Fibroblast of lung (primary cell): ENCODE data around the gene CMIP. TPM values are rescaled to one million over a fixed set of nuclear protein-coding genes. Genes with fewer than 3 reads are reported as not detected.

Experiments
- DNase-seq, 2 donors: peaks; one replicate each; pipeline versions ENCODE4 v3.0.0 to v3.0.0-alpha.2; 2010; ENCODE audit warnings: low read depth in 2 of 2
- H2AFZ ChIP-seq: 2 replicates; pipeline ENCODE4 v1.5.1; 2012; ENCODE audit warnings: low read length, control low read depth, inconsistent platforms
- H3K27ac ChIP-seq: 2 replicates; pipeline ENCODE4 v1.5.1; 2011; ENCODE audit warnings: low read length, control low read depth; ENCODE audit not compliant: insufficient read depth
- H3K27me3 ChIP-seq: 2 replicates; pipeline ENCODE4 v1.5.1; 2011; ENCODE audit warnings: mild to moderate bottlenecking, low read length; ENCODE audit not compliant: control insufficient read depth, insufficient read depth
- H3K36me3 ChIP-seq: 2 replicates; pipeline ENCODE4 v1.5.1; 2011; ENCODE audit warnings: low read length; ENCODE audit not compliant: control insufficient read depth, insufficient read depth
- H3K4me1 ChIP-seq: 2 replicates; pipeline ENCODE4 v1.5.1; 2011; ENCODE audit warnings: low read length; ENCODE audit not compliant: control insufficient read depth, insufficient read depth; ENCODE audit errors: extremely low read depth
- H3K4me2 ChIP-seq: 2 replicates; pipeline ENCODE4 v1.5.1; 2011; ENCODE audit warnings: low read length, control low read depth; ENCODE audit not compliant: insufficient read depth; ENCODE audit errors: extremely low read depth
- H3K4me3 ChIP-seq, 4 experiments: fragments of 200-600 bp in 1 of 4; sonication (generic) in 1 of 4; replicated peaks in 1 of 4; 2 replicates each; pipeline ENCODE4 v1.5.1; 2011 to 2016; ENCODE audit warnings: low read length in 4 of 4, low read depth in 3 of 4, mild to moderate bottlenecking in 3 of 4, control low read depth in 2 of 4, inconsistent platforms in 1 of 4, mixed read lengths in 1 of 4; ENCODE audit not compliant: insufficient read depth in 1 of 4; ENCODE audit errors: control extremely low read depth in 1 of 4
- H3K79me2 ChIP-seq: 2 replicates; pipeline ENCODE4 v1.5.1; 2012; ENCODE audit warnings: mild to moderate bottlenecking, low read length, inconsistent platforms; ENCODE audit not compliant: control insufficient read depth, insufficient read depth
- H3K9ac ChIP-seq: 2 replicates; pipeline ENCODE4 v1.5.1; 2011; ENCODE audit warnings: mild to moderate bottlenecking, low read length, control low read depth; ENCODE audit not compliant: insufficient read depth
- H3K9me3 ChIP-seq: 2 replicates; pipeline ENCODE4 v1.5.1; 2012; ENCODE audit warnings: low read depth, low read length; ENCODE audit not compliant: control insufficient read depth, insufficient read depth
- H4K20me1 ChIP-seq: 2 replicates; pipeline ENCODE4 v1.5.1; 2011; ENCODE audit warnings: low read length; ENCODE audit not compliant: control insufficient read depth, insufficient read depth; ENCODE audit errors: extremely low read depth
- CTCF ChIP-seq, 2 donors: IDR thresholded peaks in 1 of 2; conservative IDR thresholded peaks in 1 of 2; 1 replicate in 1 of 2; 2 replicates in 1 of 2; pipeline ENCODE4 v1.5.1; 2011 to 2012; ENCODE audit warnings: low read length in 2 of 2, control low read depth in 1 of 2, inconsistent platforms in 1 of 2, low read depth in 1 of 2, mild to moderate bottlenecking in 1 of 2
- EZH2 ChIP-seq: IDR thresholded peaks from 2 replicates; pipeline ENCODE4 v1.5.1; 2012; ENCODE audit warnings: low read length, control low read depth, mild to moderate bottlenecking; ENCODE audit errors: missing control alignments
- polyA plus RNA-seq, 2 donors: library from polyadenylated mRNA; depleted of rRNA in 1 of 2; stranded (reverse) in 1 of 2; unstranded in 1 of 2; fragments of >200 nt; gene quantifications; 2 replicates each; pipeline ENCODE4 v1.2.1, GENCODE V29; 2011 to 2012; ENCODE audit warnings: missing spikeins in 1 of 2
- total RNA-seq: library from RNA; depleted of rRNA; stranded (reverse); fragments of >200 nt; gene quantifications from 2 replicates; pipeline ENCODE4 v1.2.1, GENCODE V29; 2014

The CMIP gene
- total and polyA plus RNA-seq, 2 donors (not counting 1 experiment from before 2014, with no cell fraction given) = 1.9 to 5.1 TPM

- peaks cover 3% of the 10 kb centered on the region for H3K4me1 ChIP-seq
Measured at GRCh38 chr16:81698310-81698641, 253.7 kb downstream of the CMIP start.

GRCh38 chr16:81699596-81699995, 255.0 kb downstream of the CMIP start:
- no peak for TF ChIP-seq CTCF (conservative IDR thresholded peaks at IDR 0.05 in 1 of 2, IDR thresholded peaks at IDR 0.05 in 1 of 2; ENCODE audit: low read depth in 1 of 2, low read length in 2 of 2)
- no peak for TF ChIP-seq EZH2
- H3K36me3 ChIP-seq = peaks cover 1% of the 10 kb centered on the region
- no peaks in the 10 kb centered on the region for H3K27me3 ChIP-seq
- peaks cover 6% of the 10 kb centered on the region for H3K4me1 ChIP-seq
- no peaks in the 10 kb centered on the region for H4K20me1 ChIP-seq
- no peak overlapping the region for H3K9ac ChIP-seq
- no peak overlapping the region for H3K4me3 ChIP-seq
- H3K4me2 ChIP-seq = no peak overlapping the region
- H3K9me3 ChIP-seq = no peaks in the 10 kb centered on the region
- no peak for DNase-seq
- no peak overlapping the region for H2AFZ ChIP-seq
- no peak overlapping the region for H3K27ac ChIP-seq
- no peaks in the 10 kb centered on the region for H3K79me2 ChIP-seq

More at GRCh38 chr16:81698310-81698641, 253.7 kb downstream of the CMIP start:
- Histone ChIP-seq H3K9me3 (no peaks in the 10 kb centered on the region), H2AFZ (no peak overlapping the region), H3K36me3 (peaks cover 1% of the 10 kb centered on the region), H3K27ac (no peak overlapping the region), H3K27me3 (no peaks in the 10 kb centered on the region), H3K9ac (no peak overlapping the region), H3K79me2 (no peaks in the 10 kb centered on the region), H4K20me1 (no peaks in the 10 kb centered on the region), H3K4me2 (peak overlapping the region; percentile 44), H3K4me3 (no peak overlapping the region)
- TF ChIP-seq EZH2 (no peak), CTCF (conservative IDR thresholded peaks at IDR 0.05 in 1 of 2, IDR thresholded peaks at IDR 0.05 in 1 of 2; ENCODE audit: low read depth in 1 of 2, low read length in 2 of 2) (no peak)
- no peak for DNase-seq

GRCh38 chr16:81700071-81700779, 255.6 kb downstream of the CMIP start:
- Histone ChIP-seq H3K9me3 (no peaks in the 10 kb centered on the region), H3K27ac (no peak overlapping the region), H3K4me3 (no peak overlapping the region), H3K9ac (no peak overlapping the region), H3K4me1 (peaks cover 6% of the 10 kb centered on the region), H3K4me2 (no peak overlapping the region), H3K79me2 (no peaks in the 10 kb centered on the region), H3K27me3 (no peaks in the 10 kb centered on the region), H2AFZ (no peak overlapping the region), H3K36me3 (peaks cover 1% of the 10 kb centered on the region), H4K20me1 (no peaks in the 10 kb centered on the region)
- peak in 1 of 2 donors; percentile 75 for DNase-seq
- no peak for TF ChIP-seq EZH2
- no peak for TF ChIP-seq CTCF (conservative IDR thresholded peaks at IDR 0.05 in 1 of 2, IDR thresholded peaks at IDR 0.05 in 1 of 2; ENCODE audit: low read depth in 1 of 2, low read length in 2 of 2)
